KG1 (cell line): ENCODE results near the gene PSMC1.

Source experiments
- DNase-seq: peaks from one replicate; lab custom pipeline; 2025; lab: John Stamatoyannopoulos, UW

PSMC1 gene

DNA sequence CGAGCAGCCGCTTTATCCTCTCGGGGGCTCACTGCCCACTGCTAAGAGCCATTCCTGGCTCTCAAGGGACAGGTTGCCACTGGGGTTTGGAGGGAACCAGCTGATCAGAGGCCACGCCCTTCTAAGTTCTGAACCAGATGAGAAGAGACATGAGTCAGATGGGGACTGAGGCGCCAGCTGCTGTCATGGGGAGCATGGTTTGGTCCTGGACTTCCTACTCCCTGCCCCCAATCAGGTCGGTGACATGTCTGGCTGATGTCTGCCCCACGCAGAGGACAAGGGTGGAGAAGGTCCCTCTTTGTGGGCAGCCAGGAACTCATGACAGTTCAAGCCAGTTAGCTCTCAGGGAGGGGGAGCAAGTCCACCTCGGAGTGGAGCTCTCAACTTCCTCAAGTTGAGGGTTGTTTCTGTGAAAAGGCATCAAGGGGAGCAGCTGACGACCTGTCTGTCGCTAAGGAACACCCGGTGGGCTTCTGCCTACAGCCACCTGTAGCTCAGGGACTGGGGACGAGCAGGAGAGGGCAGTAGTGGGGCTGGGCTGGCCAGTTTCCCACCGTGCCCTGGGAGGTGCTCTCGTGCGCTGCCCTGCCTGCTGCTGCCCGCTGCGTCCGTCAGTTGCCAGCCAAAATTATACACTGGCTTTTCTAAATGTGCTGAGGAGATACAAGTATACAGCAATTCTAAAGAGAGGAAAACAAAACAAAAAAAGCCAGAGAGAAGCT lies 20.5 kb downstream of the PSMC1 start:
- no peak for DNase-seq

DNA sequence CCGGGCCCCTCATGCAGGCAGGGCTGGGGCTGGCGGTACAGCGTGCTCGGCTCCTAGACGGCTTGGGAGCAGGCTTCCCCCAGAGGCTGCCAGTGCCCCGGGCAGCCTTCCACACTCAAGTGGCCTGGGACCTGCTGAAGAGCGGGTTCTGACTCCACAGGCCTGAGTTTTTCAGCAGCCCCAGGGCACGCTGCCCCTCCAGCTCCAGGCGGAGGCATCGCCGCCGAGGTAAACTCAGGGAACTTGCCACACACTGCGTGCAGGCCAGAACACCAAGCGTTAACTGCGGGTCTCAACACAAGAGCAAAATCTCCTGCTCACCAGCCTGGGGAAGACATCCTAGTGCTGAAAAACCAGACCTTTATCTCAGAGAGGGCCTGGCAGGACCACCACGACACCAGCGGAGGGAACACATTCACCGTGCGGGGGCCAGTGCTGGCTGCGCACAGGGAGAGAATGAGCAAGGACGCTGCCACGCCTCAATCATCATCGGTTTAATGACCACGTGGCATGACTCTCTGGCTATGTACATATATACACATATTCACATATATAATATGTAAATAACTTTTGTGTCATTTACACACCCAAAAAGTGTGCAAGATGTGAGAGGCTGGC lies 21.3 kb downstream of the PSMC1 start:
- no peak for DNase-seq

DNA sequence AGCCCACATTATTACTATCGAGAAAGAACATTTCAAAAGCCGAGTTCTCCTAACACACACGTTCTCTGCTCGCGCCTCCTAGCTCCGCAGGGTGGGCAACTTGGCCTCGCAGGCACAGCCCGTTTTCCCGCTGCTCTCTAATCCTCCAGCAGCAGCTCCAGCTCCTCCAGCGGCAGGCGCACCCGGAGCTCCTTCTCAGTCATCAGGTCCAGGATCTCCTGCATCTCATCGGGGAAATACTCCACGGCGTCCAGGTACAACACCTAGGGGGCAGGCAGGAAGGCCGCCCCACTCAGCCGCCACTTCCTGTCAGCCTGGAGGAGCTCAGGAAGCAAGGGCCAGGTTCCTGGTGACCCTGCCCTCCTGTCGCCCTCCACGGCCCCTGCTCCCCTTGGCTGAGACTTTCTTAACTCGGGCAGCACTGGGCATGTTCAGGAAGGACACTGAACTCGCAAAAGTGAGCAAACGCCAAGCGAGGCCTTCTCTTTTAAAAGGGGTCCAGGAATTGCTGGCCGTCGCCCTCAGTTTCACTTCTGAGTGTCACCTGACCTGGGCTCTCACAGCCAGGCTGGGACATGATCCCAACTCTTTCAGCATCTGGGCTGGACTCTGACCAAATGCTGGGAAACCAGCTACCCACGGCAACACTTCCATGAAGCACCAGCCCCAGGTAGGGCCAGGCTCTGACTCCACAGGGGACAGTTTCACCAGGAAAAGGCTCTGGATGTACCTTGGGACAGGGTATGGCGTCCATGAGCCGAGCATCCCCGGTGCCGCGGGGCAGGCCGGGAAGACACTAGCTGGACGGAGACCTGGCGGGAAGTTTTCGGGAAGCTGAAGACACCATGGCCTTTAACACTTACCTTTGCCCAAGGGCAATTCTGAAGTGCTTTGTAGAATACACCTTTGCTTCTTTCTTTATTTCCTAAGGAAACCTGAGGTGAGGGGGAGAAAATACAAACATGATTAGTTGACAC lies 22.1 kb downstream of the PSMC1 start:
- DNase-seq = no peak

DNA sequence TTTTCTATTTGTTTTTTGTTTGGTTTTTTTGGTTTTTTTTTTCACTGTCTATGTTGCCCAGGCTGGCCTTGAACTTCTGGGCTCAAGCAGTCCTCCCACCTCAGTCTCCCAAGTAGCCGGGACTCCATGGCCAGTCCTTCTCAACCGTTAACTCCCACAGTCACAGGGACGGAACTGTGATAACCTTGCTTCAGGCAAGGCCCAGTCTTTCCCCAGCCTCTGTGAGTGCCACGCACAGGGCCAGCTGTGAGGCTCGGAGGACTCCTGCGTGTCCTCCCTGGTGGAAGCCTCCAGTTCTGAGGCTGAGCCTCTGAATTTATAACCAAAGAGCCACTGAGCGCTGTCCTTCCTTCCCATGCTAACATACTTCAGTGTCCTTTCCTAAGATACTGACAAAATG lies 23.7 kb downstream of the PSMC1 start:
- DNase-seq = no peak

DNA sequence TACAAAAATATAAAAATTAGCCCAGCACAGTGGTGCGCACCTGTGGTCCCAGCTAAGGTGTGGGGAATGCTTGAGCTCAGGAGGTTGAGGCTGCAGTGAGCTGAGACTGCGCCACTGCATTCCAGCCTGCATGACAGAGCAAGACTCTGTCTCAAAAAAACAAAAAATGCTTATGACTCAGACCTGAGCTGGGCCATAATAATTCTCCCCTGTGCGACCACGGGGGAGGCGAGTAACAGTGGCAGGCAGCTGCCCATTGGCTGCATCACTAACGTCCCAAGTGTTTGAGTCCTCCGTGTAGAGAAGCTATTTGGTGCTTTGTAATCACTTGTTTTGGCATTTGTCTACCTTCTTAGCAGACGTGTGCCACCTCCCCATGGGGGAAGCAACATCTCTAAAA lies 24.9 kb downstream of the PSMC1 start:
- DNase-seq = no peak

DNA sequence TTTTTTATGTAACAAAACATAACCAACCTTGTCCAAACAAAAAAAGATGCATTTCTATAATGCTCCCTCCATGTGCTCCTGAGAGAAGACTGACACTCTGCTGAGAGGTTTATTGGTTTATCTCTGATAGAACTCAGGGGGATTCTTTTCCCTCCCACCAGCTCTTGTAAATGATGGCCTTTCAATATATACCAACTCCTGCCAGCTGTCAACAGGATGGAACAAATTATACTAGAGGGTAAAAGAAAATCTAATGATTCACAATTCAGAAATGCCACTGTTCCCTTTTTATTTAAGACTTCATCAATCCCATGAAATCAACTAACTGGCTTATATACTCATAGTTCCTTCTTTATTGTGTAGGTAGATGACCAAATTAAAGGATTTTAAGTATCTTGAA lies 25.4 kb downstream of the PSMC1 start:
- DNase-seq = no peak

DNA sequence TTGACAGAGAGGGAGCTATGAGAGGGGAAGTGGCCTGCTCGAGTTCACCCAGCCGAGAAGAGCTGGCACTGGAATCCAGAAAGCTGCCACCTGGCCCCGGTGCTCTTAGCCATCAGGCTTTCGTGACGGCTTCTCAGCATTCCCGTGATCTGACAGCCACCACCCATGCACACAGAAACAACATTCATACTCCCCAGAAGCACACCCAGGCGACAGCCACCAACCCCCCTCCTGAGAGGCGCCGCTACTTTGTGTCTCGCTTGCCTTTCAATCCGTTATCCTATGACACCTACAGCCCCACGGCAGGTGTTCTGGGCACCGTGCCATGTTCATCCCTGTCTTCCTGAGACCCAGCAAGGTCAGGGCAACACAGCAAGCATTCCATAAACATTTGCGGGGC lies 31.4 kb downstream of the PSMC1 start:
- no peak for DNase-seq

DNA sequence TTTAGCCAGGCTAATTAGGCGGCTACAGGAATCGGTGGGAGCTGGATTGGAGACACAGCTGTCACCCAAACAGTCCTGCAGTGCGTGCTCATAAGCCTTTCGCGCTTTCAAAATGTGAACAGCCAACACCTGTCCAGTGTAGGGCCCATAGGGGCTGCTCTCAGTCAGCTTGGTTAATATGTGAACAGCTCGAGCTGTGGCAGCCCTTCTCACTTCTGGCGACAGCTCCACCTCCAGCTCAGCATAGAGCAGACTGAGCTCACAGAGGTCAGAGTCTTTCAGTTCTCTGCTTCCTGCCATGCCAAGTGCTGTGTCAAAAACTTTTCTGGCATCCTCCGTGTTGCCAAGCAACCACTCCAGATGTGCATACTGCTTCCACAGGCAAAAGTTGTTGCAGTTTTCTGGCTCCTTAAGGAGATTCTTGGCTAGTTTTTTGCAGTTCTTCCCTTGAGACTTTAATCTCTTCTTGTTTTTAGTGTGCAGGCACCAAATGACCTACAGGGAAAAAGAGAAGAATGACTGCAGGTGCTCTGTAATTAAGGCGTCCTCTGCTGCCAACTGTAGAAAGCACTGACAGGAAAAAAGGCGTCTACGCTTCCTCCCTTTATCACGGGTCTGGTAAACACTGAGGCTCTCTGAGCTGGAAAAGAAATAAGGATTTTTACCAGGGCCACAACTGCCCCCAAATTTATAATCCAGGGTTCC lies 32.5 kb downstream of the PSMC1 start:
- no peak for DNase-seq

DNA sequence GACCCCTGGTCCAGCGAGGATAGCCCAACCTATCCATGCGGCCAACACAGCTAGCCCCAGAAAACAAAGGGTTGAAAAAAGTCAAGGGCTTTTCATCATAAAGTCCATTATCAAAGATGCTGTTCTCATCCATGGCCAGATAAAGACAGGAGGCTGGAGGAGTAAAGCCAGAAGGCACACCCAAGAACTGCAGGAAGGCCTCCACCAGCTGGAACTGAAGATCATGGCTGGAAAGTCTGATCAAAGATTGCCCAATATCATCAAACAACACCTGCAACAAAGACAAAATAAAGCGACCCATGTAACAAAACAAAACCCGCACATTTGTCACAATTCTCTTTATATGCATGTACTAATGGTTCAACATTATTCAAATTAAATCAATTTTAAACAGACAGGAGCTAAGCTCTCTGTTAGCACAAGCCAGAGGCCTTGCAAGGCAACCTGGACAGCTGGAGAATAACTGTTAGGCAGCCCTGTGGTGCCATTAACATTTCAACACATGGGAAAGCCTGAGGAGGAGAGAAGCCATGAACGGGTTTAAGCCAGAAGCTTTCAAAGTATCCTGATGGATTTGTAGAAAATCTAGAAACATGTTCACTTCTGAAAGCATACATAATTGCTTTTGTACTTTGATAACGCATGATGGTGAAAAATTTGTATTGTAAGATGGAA lies 34.1 kb downstream of the PSMC1 start:
- DNase-seq = no peak

DNA sequence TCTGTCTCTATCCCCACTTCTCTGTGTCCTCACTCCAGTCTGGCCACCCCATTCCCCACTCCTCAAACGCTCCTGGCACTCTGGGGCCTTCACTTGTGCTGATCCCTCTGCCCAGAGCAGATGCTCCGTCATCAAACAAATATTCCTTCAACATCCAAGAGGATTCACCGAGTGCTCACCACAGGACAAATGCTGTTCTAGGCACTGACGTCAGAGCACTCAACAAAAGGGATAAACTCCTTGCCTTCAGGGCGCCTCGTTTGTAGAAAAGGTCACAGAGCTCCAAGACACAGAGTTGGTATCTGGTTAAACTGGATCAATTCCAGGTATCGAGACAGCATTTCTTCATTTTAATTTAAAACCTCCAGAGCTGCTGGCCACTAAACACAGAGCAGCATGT lies 35.3 kb downstream of the PSMC1 start:
- no peak for DNase-seq

DNA sequence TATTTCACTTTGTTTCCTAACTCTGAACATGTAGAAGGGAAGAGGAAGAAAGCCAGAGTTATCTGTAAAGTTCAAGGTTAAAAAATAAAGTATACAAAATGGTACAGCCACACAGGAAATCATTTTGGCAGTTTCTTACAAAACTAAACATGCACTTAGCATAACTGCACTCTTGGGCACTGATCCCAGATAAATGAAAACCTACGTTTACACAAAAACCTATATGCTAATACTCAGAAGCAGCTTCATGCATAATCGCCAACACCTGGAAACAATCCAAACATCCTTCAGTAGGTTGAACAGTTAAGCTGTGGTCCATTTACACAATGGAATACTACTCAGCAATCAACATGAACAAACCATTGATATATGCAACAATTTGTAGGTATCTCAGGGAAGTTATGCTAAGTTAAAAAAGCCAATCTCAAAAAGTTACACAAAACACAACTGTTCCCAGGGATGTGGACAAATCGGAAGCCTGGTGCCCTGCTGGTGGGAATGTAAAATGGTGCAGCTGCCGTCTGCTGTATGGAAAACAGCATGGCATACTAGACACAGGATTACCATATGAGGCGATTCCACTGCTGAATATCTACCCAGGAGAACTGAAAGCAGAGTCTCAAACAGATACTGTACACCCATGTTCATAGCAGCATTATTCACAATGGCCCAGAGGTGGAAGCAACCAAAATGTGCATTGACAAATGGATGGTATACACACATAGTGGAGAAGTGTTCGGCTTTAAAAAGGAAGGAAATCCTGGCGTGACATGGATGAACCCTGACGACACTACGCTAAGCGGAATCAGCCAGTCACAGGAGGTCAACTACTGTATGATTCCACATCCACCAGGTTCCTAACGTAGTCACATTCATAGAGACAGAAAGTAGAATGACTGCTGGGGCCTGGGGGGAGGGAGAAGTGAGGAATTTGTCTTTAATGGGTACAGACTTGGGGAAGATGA lies 37.7 kb downstream of the PSMC1 start:
- DNase-seq = no peak

DNA sequence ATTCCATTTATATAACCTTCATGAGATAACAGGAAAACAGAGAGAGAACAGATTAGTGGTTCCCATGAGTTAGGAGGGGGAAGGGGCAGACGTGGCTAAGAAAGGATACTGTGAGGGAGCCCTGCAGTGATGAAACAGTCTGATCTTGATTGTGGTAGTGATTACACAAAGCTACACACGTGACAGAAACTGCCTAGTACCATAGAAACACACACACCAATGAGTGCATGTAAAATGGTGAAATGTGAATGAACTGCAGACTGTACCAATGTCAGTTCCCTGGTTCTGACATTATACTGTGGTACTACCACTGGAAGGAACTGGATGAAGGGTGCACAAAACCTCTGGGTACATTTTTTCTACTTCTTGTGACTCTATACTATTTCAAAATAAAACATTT lies 38.5 kb downstream of the PSMC1 start:
- DNase-seq = no peak

DNA sequence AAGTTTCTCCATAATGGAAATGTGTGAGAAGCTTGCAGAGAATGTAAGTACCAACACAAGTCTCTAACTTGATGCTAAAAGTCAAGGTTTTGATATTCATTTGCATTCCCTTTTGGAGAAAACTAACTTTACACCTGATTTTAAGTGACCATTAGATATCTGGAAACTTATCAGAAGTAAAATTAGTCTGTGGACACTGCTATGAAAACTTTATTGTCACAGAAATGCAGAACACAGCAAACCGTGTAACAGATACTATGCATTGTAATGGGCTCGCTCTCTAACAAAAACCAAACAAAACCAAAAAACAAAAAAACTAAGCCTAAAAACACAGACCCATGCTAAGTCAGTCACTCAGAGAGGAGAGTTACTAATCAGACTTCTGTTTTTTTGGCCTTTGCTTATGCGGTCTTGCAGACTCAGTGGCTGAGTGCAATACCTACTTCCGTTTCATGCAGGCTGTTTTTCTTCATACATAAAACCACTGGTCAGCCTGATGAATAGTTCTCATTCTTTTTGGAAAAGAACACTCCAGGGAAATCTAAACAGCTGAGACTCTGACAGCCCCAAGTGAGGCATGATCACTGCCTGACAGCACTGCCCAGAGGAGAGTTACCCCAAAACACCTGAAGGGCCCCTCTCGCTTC lies 39.6 kb downstream of the PSMC1 start:
- no peak for DNase-seq

DNA sequence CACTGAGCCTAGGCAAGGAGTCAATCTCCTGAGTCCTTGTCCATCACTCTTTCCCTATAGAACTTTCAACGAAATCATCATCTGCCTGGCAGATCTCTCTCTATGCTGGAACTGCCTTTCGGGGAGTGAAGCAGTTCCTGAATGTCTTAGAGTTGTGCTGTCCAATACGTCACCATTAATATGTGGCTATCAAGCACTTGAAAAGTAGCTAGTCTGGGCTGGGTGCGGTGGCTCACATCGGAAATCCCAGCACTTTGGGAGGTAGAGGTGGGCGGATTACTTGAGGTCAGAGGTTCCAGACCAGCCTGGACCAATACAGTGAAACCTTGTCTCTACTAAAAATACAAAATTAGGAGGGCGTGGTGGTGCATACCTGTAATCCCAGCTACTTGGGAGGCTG lies 40.3 kb downstream of the PSMC1 start:
- no peak for DNase-seq

DNA sequence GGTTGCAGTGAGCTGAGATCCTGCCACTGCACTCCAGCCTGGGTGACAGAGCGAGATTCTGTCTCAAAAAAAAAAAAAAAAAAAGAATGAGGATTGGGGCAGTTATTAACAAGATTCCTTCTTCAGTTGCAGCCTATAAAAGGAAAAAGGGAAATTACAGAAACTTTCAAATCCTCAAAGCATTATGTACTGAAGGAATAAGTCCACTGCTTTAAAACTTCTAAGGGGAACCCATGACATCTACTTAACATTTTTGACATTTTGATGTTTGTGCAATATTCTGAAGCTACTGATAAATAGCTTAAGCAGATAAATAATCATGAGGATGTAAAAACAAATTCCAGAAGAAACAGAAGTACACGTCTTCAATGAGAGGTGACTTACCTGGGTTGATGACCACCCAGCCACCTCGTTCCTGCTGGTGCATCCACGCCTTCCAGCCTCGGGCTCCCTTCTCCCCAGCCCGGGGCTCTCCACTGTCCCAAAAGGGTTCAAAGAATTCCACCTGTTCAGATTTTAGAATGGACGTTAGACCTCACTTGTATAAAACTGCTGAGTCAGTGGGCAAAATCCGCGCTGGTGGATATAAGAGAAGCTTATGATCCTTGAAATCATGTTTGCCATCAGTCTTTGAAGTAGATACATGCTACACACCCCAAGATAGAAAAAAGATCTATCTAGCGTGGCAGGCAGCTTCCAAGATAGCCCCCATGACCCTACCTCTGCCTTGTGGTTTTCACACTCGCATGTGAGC lies 41.7 kb downstream of the PSMC1 start:
- no peak for DNase-seq

DNA sequence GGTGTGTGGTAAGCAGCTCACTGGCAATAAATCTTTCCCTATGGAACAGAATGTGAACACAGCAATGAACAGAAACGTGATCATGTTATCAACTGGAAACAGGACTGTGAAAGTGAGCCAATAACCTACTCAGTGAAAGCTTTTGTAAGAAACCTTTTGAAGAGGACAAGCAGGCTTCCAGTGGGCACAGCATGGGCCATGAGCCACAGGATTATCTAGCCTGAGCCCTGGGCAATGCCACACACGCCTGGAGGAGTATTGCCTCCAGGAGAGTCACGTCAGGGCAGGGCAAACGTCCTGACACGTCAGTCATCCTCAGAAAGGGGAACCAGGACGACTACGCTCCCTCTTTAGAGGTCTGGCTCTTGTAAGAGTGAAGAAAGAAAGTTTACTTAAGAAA lies 43.1 kb downstream of the PSMC1 start:
- no peak for DNase-seq

DNA sequence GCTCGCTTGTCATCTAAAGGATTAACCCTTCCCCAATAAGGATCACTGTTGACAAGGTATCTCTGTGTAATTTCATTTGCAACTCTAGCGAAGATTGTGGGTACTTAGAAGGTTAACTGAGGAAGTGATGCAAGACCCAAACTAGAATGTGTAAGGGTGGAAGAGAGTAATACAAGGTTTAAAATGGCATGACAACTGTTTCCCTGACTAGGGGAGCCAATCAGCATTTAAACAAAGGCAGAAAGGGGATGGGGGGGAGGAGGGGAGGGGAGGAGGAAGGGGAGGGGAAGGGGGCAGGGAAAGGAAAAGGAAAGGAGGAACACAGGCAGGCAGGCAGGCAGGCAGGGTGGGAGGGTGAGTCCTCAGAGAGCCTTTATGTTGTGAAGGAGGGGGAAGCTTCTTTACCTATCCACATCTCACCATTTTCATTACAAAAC lies 44.3 kb downstream of the PSMC1 start:
- no peak for DNase-seq

DNA sequence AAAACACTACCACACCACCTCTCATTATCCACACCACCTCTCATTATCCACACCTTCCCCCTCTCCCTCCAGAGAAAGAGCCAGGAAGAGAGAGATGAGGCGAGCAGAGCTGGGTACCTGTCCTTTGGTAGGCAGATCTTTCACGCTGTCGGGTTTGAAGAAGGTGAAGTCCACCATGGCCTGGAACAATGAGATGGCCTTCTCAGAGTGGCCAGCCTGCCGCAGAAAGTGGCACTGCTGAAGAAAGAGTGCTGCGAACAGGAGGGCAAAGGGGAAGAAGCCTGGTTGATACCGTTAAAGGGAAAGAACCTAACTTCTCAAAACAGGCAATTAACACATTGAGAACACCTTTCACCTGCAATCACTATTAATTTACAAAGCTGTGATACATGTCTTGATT lies 44.8 kb downstream of the PSMC1 start:
- DNase-seq = no peak

DNA sequence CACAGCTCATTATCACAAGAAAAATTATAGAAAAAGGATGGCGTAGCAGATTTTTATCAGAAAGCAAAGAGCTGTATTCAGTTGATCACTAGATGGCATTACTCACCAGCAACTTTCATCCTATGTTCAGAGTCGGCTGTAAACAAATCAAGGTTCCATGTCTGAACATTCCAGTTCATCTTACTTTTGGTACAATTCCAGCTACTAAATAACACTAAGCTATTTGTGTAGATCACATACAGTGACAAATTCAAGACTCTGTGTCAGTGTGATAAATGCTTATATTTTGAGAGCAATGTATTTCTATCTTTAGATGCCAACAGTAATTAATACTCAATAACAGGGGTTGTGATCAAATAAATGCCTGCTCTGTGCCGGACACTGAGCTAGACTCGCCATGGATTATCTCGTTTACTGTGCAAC lies 45.3 kb downstream of the PSMC1 start:
- DNase-seq = no peak
